HepG2 (cell line): ENCODE data around the gene PRRT1B. TPM values are rescaled to one million over a fixed set of nuclear protein-coding genes. Genes with fewer than 3 reads are reported as not detected.

Experiments used
- ATAC-seq: fragments of 200-7000 bp; cut with Tn5 transposase; 3 replicates; pipeline ENCODE4 v1.9.1; 2020; ENCODE audit warnings: mild to moderate bottlenecking, moderate library complexity
- BruUV-seq: library from RNA; stranded (reverse); fragments of 400-500 nt; replicated peaks from 2 replicates; lab custom pipeline; 2021; lab: Mats Ljungman, UMichigan
- CTCF ChIA-PET: fragments of 300-600 bp; formaldehyde crosslinking; extraction: SDS; loops from one replicate; lab custom pipeline; 2021; ENCODE audit warnings: low total read pairs, inconsistent platforms, low intra/inter-chr PET ratio; lab: Yijun Ruan, JAX
- POLR2A ChIA-PET: fragments of 350-600 bp; sonication (Branson Sonifier 250); formaldehyde crosslinking; loops from one replicate; lab custom pipeline; 2020; ENCODE audit warnings: antibody characterized with exemption, inconsistent platforms; lab: Yijun Ruan, JAX
- DNase-seq: peaks from one replicate; pipeline ENCODE4 v3.0.0-alpha.2; 2015; ENCODE audit warnings: low spot score
- FAIRE-seq: peaks from 3 replicates; lab custom pipeline; 2011; peaks lifted over from hg19 to GRCh38; lab: Jason Lieb, UNC
- H2AFZ ChIP-seq: one replicate; pipeline ENCODE4 v1.6.1; 2011; ENCODE audit warnings: low read length, inconsistent platforms
- H3K27ac ChIP-seq: fragments of 300-600 bp; 3 replicates; pipeline ENCODE4 v1.8.0; 2011; ENCODE audit warnings: mixed run types, mild to moderate bottlenecking, mixed read lengths, low read length, inconsistent platforms; ENCODE audit not compliant: insufficient read depth; ENCODE audit errors: extremely low read length
- H3K27me3 ChIP-seq, 2 experiments: fragments of 200-600 bp in 1 of 2; 2 replicates in 1 of 2; 3 replicates in 1 of 2; pipeline versions ENCODE4 v1.6.0 to v1.8.0; 2011; ENCODE audit warnings: low read length in 2 of 2, mild to moderate bottlenecking in 2 of 2, moderate library complexity in 2 of 2, inconsistent platforms in 1 of 2; ENCODE audit not compliant: insufficient read depth in 2 of 2, control insufficient read depth in 1 of 2
- H3K36me3 ChIP-seq, 2 experiments: fragments of 200-600 bp in 1 of 2; replicated peaks in 1 of 2; 2 replicates in 1 of 2; 3 replicates in 1 of 2; pipeline versions ENCODE4 v1.5.1 to v1.8.0; 2011; ENCODE audit warnings: low read length in 2 of 2, inconsistent platforms in 1 of 2; ENCODE audit not compliant: insufficient read depth in 2 of 2, control insufficient read depth in 1 of 2
- H3K4me1 ChIP-seq: 2 replicates; pipeline ENCODE4 v1.5.1; 2012; ENCODE audit warnings: low read length, inconsistent platforms; ENCODE audit not compliant: insufficient read depth
- H3K4me2 ChIP-seq: 2 replicates; pipeline ENCODE4 v1.6.0; 2011; ENCODE audit warnings: low read depth, low read length, inconsistent platforms
- H3K4me3 ChIP-seq, 3 experiments: fragments of 200-600 bp in 1 of 3; sonication (generic), shearing (Covaris generic) in 1 of 3; replicated peaks in 1 of 3; 2 replicates each; pipeline ENCODE4 v1.5.1; 2011 to 2016; ENCODE audit warnings: low read length in 3 of 3, inconsistent platforms in 2 of 3, low read depth in 2 of 3, mild to moderate bottlenecking in 2 of 3, control low read depth in 1 of 3, mixed read lengths in 1 of 3; ENCODE audit not compliant: insufficient read depth in 1 of 3
- H3K79me2 ChIP-seq: one replicate; pipeline ENCODE4 v1.6.1; 2011; ENCODE audit warnings: low read length, inconsistent platforms; ENCODE audit not compliant: insufficient read depth
- H3K9ac ChIP-seq: 2 replicates; pipeline ENCODE4 v1.6.0; 2011; ENCODE audit warnings: mild to moderate bottlenecking, low read depth, low read length, inconsistent platforms; ENCODE audit not compliant: insufficient read depth
- H3K9me3 ChIP-seq: 2 replicates; pipeline ENCODE4 v1.5.1; 2012; ENCODE audit warnings: mild to moderate bottlenecking, low read length
- H4K20me1 ChIP-seq: 2 replicates; pipeline ENCODE4 v1.6.0; 2011; ENCODE audit warnings: inconsistent platforms, mild to moderate bottlenecking, low read length, moderate library complexity; ENCODE audit not compliant: insufficient read depth
- AKAP8 ChIP-seq: sonication (generic); formaldehyde crosslinking; IDR thresholded peaks from 2 replicates; pipeline ENCODE4 v1.5.1; 2020; ENCODE audit warnings: mild to moderate bottlenecking, missing genetic modification reagents
- HOXA7 ChIP-seq: sonication (generic); formaldehyde crosslinking; IDR thresholded peaks from 2 replicates; pipeline ENCODE4 v1.8.1; 2022; ENCODE audit warnings: mild to moderate bottlenecking, missing genetic modification reagents, moderate library complexity
- JUND ChIP-seq: sonication (generic); formaldehyde crosslinking; IDR thresholded peaks from 2 replicates; pipeline ENCODE4 v1.8.0; 2022; ENCODE audit warnings: mild to moderate bottlenecking, missing genetic modification reagents
- NCOA1 ChIP-seq: sonication (generic); formaldehyde crosslinking; IDR thresholded peaks from 2 replicates; pipeline ENCODE4 v1.9.0; 2021; ENCODE audit warnings: missing genetic modification reagents
- POLR2AphosphoS2 ChIP-seq: IDR thresholded peaks from 2 replicates; pipeline ENCODE4 v1.6.1; 2011; ENCODE audit warnings: low read depth, low read length, improper control_type of control experiment
- TBL1XR1 ChIP-seq: fragments of 150-350 bp; IDR thresholded peaks from 2 replicates; pipeline ENCODE4 v1.6.1; 2014; ENCODE audit warnings: borderline replicate concordance, low read length; ENCODE audit not compliant: partially characterized antibody
- TBP ChIP-seq: sonication (generic); formaldehyde crosslinking; IDR thresholded peaks from 2 replicates; pipeline ENCODE4 v1.5.0; 2020; ENCODE audit warnings: missing genetic modification reagents
- THYN1 ChIP-seq: sonication (generic); formaldehyde crosslinking; IDR thresholded peaks from 2 replicates; pipeline ENCODE4 v1.8.1; 2023; ENCODE audit warnings: low read depth, mild to moderate bottlenecking, moderate library complexity, missing genetic modification reagents, borderline replicate concordance
- ZNF276 ChIP-seq: sonication (generic); formaldehyde crosslinking; IDR thresholded peaks from 2 replicates; pipeline ENCODE4 v1.4.0; 2020; ENCODE audit warnings: mild to moderate bottlenecking, low read depth, missing genetic modification reagents
- ZNF333 ChIP-seq: sonication (generic); formaldehyde crosslinking; IDR thresholded peaks from 2 replicates; pipeline ENCODE4 v1.4.0; 2020; ENCODE audit warnings: mild to moderate bottlenecking, missing genetic modification reagents, borderline replicate concordance
- WGBS: methylation state at CpG from one replicate; pipeline ENCODE4 v1.1.6; 2017; ENCODE audit warnings: low lambda C conversion rate; 5-methylcytosine and 5-hydroxymethylcytosine counted together
- in situ Hi-C: cut with HindIII; loops from 2 replicates; pipeline ENCODE4 v1.10.0; 2017; ENCODE audit warnings: low pct_unique_long_range_greater_than_20kb; ENCODE audit not compliant: extremely low pct_ligation_motif_present
- intact Hi-C: fragments of 100-400 bp; cut with micrococcal nuclease; formaldehyde crosslinking; loops from one replicate; pipeline ENCODE4 v1.10.0; 2022; ENCODE audit not compliant: unreplicated experiment
- polyA plus RNA-seq, 8 experiments: library from polyadenylated mRNA; depleted of rRNA in 3 of 8; stranded (reverse) in 7 of 8; unstranded in 1 of 8; fragments of >200 nt; fragmentation: Illumina TruSeq in 4 of 8; extraction: Trizol in 4 of 8; gene quantifications; 2 replicates each; pipeline versions ENCODE4 v1.2.1 to v1.2.3, GENCODE V29; 2011 to 2016; ENCODE audit warnings: low read depth in 4 of 8, missing spikeins in 1 of 8, mixed read lengths in 1 of 8; ENCODE audit not compliant: insufficient read depth in 1 of 8
- total RNA-seq, 5 experiments: library from RNA; depleted of rRNA; stranded (reverse); fragments of >200 nt; fragmentation: Illumina TruSeq; extraction: Trizol; gene quantifications; 2 replicates each; pipeline ENCODE4 v1.2.3, GENCODE V29; 2016; ENCODE audit warnings: low read depth in 1 of 5
- TF ChIP-seq, protein P1 (sequence below): sonication (generic); formaldehyde crosslinking; IDR thresholded peaks from one replicate; pipeline ENCODE4 v1.5.1; 2020; ENCODE audit warnings: mild to moderate bottlenecking, missing genetic modification reagents; ENCODE audit errors: not compliant biosample characterization
- TF ChIP-seq, protein P2 (sequence below): sonication (generic); formaldehyde crosslinking; IDR thresholded peaks from 2 replicates; pipeline ENCODE4 v1.4.0; 2020; ENCODE audit warnings: low read depth, mild to moderate bottlenecking, missing genetic modification reagents

The PRRT1B gene
- total and polyA plus RNA-seq, 2 of the 13 experiments (the other 11 are each of a cell fraction or from before 2014, with no cell fraction given), result not detected

DNA sequence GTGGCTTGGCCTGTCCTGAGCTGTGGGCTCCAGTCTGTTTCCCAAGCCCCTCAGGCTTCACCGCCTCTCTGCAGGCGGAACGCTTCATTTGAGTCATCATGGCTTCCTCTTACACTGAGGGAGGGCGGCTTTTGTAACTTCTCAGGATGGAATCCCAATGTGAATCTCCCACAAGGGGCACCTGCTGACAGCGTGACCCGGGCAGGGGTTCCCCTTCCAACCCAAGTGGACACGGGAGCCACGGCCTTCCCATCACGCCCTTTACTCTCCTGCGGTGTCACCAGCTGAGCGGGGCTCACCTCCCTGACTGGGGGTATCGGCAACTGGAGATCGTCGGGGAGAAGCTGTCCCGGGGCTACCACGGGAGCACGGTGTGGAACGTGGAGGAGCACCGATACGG, 26.8 kb upstream of the PRRT1B start:
- no peaks in the 10 kb centered on the region for H3K9me3 ChIP-seq
- H3K27me3 ChIP-seq, result no peaks in the 10 kb centered on the region
- CTCF ChIA-PET, result no interaction called here
- ATAC-seq, result no peak
- H3K79me2 ChIP-seq, result no peaks in the 10 kb centered on the region
- H2AFZ ChIP-seq, result no peak overlapping the region
- POLR2A ChIA-PET, result no interaction called here
- H4K20me1 ChIP-seq, result no peaks in the 10 kb centered on the region
- H3K4me3 ChIP-seq, result no peak overlapping the region
- DNase-seq, result no peak
- H3K4me1 ChIP-seq, result no peaks in the 10 kb centered on the region
- no peak overlapping the region for H3K4me2 ChIP-seq
- no peak overlapping the region for H3K27ac ChIP-seq
- no TSS peak for BruUV-seq
- H3K36me3 ChIP-seq, result peaks cover 23 to 55% of the 10 kb centered on the region in 2 experiments
- in situ Hi-C loops (no loop called here), intact Hi-C loops (no loop called here)
- FAIRE-seq, result no peak
- WGBS, result 94% methylated on average over 13 of the region's 20 CpGs
- no peak overlapping the region for H3K9ac ChIP-seq
- no peak for TF ChIP-seq AKAP8 (CRISPR knock-in tag)
- TF ChIP-seq JUND, result no peak
- no peak for TF ChIP-seq ZNF276 (CRISPR knock-in tag)
- TF ChIP-seq ZNF333 (CRISPR knock-in tag), result no peak
- TF ChIP-seq THYN1, result no peak
- TF ChIP-seq, protein P1, sequence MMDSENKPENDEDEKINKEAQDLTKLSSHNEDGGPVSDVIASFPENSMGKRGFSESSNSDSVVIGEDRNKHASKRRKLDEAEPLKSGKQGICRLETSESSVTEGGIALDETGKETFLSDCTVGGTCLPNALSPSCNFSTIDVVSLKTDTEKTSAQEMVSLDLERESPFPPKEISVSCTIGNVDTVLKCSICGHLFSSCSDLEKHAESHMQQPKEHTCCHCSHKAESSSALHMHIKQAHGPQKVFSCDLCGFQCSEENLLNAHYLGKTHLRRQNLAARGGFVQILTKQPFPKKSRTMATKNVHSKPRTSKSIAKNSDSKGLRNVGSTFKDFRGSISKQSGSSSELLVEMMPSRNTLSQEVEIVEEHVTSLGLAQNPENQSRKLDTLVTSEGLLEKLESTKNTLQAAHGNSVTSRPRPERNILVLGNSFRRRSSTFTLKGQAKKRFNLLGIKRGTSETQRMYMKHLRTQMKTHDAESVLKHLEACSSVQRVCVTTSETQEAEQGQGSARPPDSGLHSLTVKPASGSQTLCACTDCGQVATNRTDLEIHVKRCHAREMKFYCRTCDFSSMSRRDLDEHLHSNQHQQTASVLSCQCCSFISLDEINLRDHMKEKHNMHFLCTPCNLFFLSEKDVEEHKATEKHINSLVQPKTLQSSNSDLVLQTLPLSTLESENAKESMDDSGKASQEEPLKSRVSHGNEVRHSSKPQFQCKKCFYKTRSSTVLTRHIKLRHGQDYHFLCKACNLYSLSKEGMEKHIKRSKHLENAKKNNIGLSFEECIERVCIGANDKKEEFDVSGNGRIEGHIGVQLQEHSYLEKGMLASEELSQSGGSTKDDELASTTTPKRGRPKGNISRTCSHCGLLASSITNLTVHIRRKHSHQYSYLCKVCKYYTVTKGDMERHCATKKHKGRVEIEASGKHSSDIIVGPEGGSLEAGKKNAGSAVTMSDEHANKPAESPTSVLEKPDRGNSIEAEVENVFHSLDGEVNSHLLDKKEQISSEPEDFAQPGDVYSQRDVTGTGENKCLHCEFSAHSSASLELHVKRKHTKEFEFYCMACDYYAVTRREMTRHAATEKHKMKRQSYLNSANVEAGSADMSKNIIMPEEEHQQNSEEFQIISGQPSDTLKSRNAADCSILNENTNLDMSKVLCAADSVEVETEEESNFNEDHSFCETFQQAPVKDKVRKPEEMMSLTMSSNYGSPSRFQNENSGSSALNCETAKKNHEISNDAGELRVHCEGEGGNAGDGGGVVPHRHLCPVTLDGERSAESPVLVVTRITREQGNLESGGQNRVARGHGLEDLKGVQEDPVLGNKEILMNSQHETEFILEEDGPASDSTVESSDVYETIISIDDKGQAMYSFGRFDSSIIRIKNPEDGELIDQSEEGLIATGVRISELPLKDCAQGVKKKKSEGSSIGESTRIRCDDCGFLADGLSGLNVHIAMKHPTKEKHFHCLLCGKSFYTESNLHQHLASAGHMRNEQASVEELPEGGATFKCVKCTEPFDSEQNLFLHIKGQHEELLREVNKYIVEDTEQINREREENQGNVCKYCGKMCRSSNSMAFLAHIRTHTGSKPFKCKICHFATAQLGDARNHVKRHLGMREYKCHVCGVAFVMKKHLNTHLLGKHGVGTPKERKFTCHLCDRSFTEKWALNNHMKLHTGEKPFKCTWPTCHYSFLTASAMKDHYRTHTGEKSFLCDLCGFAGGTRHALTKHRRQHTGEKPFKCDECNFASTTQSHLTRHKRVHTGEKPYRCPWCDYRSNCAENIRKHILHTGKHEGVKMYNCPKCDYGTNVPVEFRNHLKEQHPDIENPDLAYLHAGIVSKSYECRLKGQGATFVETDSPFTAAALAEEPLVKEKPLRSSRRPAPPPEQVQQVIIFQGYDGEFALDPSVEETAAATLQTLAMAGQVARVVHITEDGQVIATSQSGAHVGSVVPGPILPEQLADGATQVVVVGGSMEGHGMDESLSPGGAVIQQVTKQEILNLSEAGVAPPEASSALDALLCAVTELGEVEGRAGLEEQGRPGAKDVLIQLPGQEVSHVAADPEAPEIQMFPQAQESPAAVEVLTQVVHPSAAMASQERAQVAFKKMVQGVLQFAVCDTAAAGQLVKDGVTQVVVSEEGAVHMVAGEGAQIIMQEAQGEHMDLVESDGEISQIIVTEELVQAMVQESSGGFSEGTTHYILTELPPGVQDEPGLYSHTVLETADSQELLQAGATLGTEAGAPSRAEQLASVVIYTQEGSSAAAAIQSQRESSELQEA, result no peak
- TF ChIP-seq, protein P2, sequence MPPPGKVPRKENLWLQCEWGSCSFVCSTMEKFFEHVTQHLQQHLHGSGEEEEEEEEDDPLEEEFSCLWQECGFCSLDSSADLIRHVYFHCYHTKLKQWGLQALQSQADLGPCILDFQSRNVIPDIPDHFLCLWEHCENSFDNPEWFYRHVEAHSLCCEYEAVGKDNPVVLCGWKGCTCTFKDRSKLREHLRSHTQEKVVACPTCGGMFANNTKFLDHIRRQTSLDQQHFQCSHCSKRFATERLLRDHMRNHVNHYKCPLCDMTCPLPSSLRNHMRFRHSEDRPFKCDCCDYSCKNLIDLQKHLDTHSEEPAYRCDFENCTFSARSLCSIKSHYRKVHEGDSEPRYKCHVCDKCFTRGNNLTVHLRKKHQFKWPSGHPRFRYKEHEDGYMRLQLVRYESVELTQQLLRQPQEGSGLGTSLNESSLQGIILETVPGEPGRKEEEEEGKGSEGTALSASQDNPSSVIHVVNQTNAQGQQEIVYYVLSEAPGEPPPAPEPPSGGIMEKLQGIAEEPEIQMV (CRISPR knock-in tag), result no peak
- TF ChIP-seq TBP (CRISPR knock-in tag), result no peak
- no peak for TF ChIP-seq TBL1XR1
- no peak for TF ChIP-seq POLR2AphosphoS2
- no peak for TF ChIP-seq HOXA7 (CRISPR knock-in tag)
- TF ChIP-seq NCOA1 (CRISPR knock-in tag), result no peak
